Neural cell (in vitro differentiated cells): Measurements from ENCODE around the gene ATAD3C. TPM values are rescaled to one million over a fixed set of nuclear protein-coding genes. Genes with fewer than 3 reads are reported as not detected.
"Not testable (repeated sequence)": the region's sequence is repeated elsewhere in the genome, so short reads cannot be mapped to it uniquely, and the experiment has no call there.

Source experiments
- H2AFZ ChIP-seq: fragments of 200-600, 300-800 bp; sonication (generic), shearing (Covaris generic); 2 replicates; pipeline ENCODE4 v1.6.0; 2014; ENCODE audit warnings: low read depth, mild to moderate bottlenecking, antibody characterized with exemption, low read length, moderate library complexity
- H3F3A ChIP-seq: fragments of 200-600 bp; shearing (Covaris generic); 2 replicates; pipeline ENCODE4 v1.6.1; 2016; ENCODE audit warnings: mild to moderate bottlenecking, moderate library complexity, mixed read lengths, antibody characterized with exemption, low read length; ENCODE audit not compliant: insufficient read depth, poor library complexity, severe bottlenecking
- H3K27ac ChIP-seq: fragments of 200-600, 300-800 bp; sonication (generic), shearing (Covaris generic); 2 replicates; pipeline ENCODE4 v1.5.1; 2014; ENCODE audit warnings: mild to moderate bottlenecking, low read length, moderate library complexity
- H3K27me3 ChIP-seq: fragments of 300-800, 200-600 bp; sonication (generic), shearing (Covaris generic); 2 replicates; pipeline ENCODE4 v1.6.0; 2014; ENCODE audit warnings: mild to moderate bottlenecking, low read depth, low read length, moderate library complexity; ENCODE audit not compliant: insufficient read depth
- H3K36me3 ChIP-seq: fragments of 300-800, 200-600 bp; sonication (generic), shearing (Covaris generic); 2 replicates; pipeline ENCODE4 v1.5.1; 2014; ENCODE audit warnings: mild to moderate bottlenecking, antibody characterized with exemption, low read length, moderate library complexity; ENCODE audit not compliant: insufficient read depth
- H3K4me2 ChIP-seq: fragments of 300-800, 200-600 bp; sonication (generic), shearing (Covaris generic); 2 replicates; pipeline ENCODE4 v1.6.0; 2014; ENCODE audit warnings: mild to moderate bottlenecking, low read length
- H3K4me3 ChIP-seq: fragments of 300-800, 200-600 bp; sonication (generic), shearing (Covaris generic); 2 replicates; pipeline ENCODE4 v1.5.1; 2014; ENCODE audit warnings: mild to moderate bottlenecking, low read length, moderate library complexity
- H3K79me2 ChIP-seq: fragments of 200-600 bp; shearing (Covaris generic); replicated peaks from 2 replicates; pipeline ENCODE4 v1.6.0; 2014; ENCODE audit warnings: mild to moderate bottlenecking, low read length, moderate library complexity; ENCODE audit not compliant: insufficient read depth
- H3K9ac ChIP-seq: fragments of 300-800, 200-600 bp; sonication (generic), shearing (Covaris generic); 2 replicates; pipeline ENCODE4 v1.6.1; 2016; ENCODE audit warnings: mild to moderate bottlenecking, low read length, mixed read lengths
- H3K9me2 ChIP-seq: fragments of 200-600 bp; shearing (Covaris generic); 2 replicates; pipeline ENCODE4 v1.6.1; 2016; ENCODE audit warnings: mild to moderate bottlenecking, low read length, mixed read lengths; ENCODE audit not compliant: insufficient read depth
- H3K9me3 ChIP-seq: fragments of 200-600, 300-800 bp; sonication (generic), shearing (Covaris generic); 2 replicates; pipeline ENCODE4 v1.6.1; 2016; ENCODE audit warnings: mild to moderate bottlenecking, mixed run types, low read length, moderate library complexity, mixed read lengths
- H4K20me1 ChIP-seq: fragments of 200-600 bp; shearing (Covaris generic); 2 replicates; pipeline ENCODE4 v1.6.1; 2016; ENCODE audit warnings: mild to moderate bottlenecking, mixed run types; ENCODE audit not compliant: insufficient read depth
- CTCF ChIP-seq: fragments of 450-650 bp; IDR thresholded peaks from 2 replicates; pipeline ENCODE4 v1.5.1; 2014; ENCODE audit warnings: antibody characterized with exemption, mild to moderate bottlenecking, moderate library complexity; ENCODE audit not compliant: poor library complexity, severe bottlenecking
- EP300 ChIP-seq: fragments of 450-650 bp; conservative IDR thresholded peaks from 2 replicates; pipeline ENCODE4 v1.6.1; 2014; ENCODE audit warnings: antibody characterized with exemption, mild to moderate bottlenecking, moderate library complexity; ENCODE audit not compliant: poor library complexity, severe bottlenecking
- EZH2 ChIP-seq: fragments of 200-600, 300-800 bp; shearing (Covaris generic), sonication (generic); IDR thresholded peaks from 2 replicates; pipeline ENCODE4 v1.6.1; 2014; ENCODE audit warnings: antibody characterized with exemption, low read length, borderline replicate concordance, mild to moderate bottlenecking; ENCODE audit not compliant: insufficient read depth, poor library complexity, severe bottlenecking
- MXI1 ChIP-seq: fragments of 450-650 bp; conservative IDR thresholded peaks from 2 replicates; pipeline ENCODE4 v1.6.1; 2014; ENCODE audit warnings: antibody characterized with exemption, mild to moderate bottlenecking; ENCODE audit not compliant: poor library complexity, severe bottlenecking
- POLR2AphosphoS5 ChIP-seq: IDR thresholded peaks from 2 replicates; pipeline ENCODE4 v1.6.1; 2012
- RAD21 ChIP-seq: fragments of 450-650 bp; conservative IDR thresholded peaks from 2 replicates; pipeline ENCODE4 v1.6.1; 2014; ENCODE audit warnings: antibody characterized with exemption, mild to moderate bottlenecking, moderate library complexity
- REST ChIP-seq: IDR thresholded peaks from 2 replicates; pipeline ENCODE4 v1.6.1; 2012; ENCODE audit warnings: borderline replicate concordance
- SMC3 ChIP-seq: fragments of 450-650 bp; conservative IDR thresholded peaks from 2 replicates; pipeline ENCODE4 v1.6.1; 2014; ENCODE audit warnings: antibody characterized with exemption, mild to moderate bottlenecking, moderate library complexity; ENCODE audit not compliant: poor library complexity
- TAF1 ChIP-seq: IDR thresholded peaks from 2 replicates; pipeline ENCODE4 v1.6.1; 2012; ENCODE audit warnings: low read depth
- polyA plus RNA-seq: library from polyadenylated mRNA; depleted of rRNA; stranded (reverse); fragments of >200 nt; gene quantifications from 2 replicates; pipeline ENCODE4 v1.2.3, GENCODE V29; 2014

Gene ATAD3C
- polyA plus RNA-seq, 1 donor from 2014 or later, result not detected

- not testable (repeated sequence) for H3K27ac ChIP-seq, H3K36me3 ChIP-seq, H2AFZ ChIP-seq, H3K27me3 ChIP-seq, H3K9me3 ChIP-seq, H3K9me2 ChIP-seq, H4K20me1 ChIP-seq, H3F3A ChIP-seq
- Histone ChIP-seq H3K9ac (peak overlapping the region; percentile 36), H3K79me2 (peaks cover 20% of the 10 kb centered on the region), H3K4me3 (peak overlapping the region; percentile 65), H3K4me2 (peak overlapping the region; percentile 49)
These were observed 22.8 kb downstream of the ATAD3C start for GRCh38 chr1:1472053-1472876.

GRCh38 chr1:1476011-1476410, 26.5 kb downstream of the ATAD3C start:
- not testable (repeated sequence) for H3K9me3 ChIP-seq, H4K20me1 ChIP-seq, H3K27ac ChIP-seq, H2AFZ ChIP-seq, H3K9ac ChIP-seq, H3F3A ChIP-seq, H3K4me3 ChIP-seq, H3K4me2 ChIP-seq, H3K36me3 ChIP-seq, H3K9me2 ChIP-seq, H3K27me3 ChIP-seq
- peaks cover 20% of the 10 kb centered on the region for H3K79me2 ChIP-seq

GRCh38 chr1:1477206-1477605, 27.7 kb downstream of the ATAD3C start:
- Histone ChIP-seq H3K27ac (no peak overlapping the region), H3K9me2 (no peaks in the 10 kb centered on the region), H3K4me2 (no peak overlapping the region), H3K36me3 (no peaks in the 10 kb centered on the region), H3F3A (no peaks in the 10 kb centered on the region), H2AFZ (no peak overlapping the region), H4K20me1 (no peaks in the 10 kb centered on the region), H3K9ac (no peak overlapping the region), H3K27me3 (no peaks in the 10 kb centered on the region), H3K79me2 (peaks cover 20% of the 10 kb centered on the region), H3K4me3 (no peak overlapping the region), H3K9me3 (no peaks in the 10 kb centered on the region)
- TF ChIP-seq EZH2 (no peak), CTCF (no peak), EP300 (no peak), MXI1 (no peak), SMC3 (no peak), POLR2AphosphoS5 (no peak), REST (no peak), RAD21 (no peak), TAF1 (no peak)
